ENCODE results near the gene ASTE1.
"Not testable (repeated sequence)": the region's sequence is repeated elsewhere in the genome, so short reads cannot be mapped to it uniquely, and the experiment has no call there.

ASTE1 gene

DNA sequence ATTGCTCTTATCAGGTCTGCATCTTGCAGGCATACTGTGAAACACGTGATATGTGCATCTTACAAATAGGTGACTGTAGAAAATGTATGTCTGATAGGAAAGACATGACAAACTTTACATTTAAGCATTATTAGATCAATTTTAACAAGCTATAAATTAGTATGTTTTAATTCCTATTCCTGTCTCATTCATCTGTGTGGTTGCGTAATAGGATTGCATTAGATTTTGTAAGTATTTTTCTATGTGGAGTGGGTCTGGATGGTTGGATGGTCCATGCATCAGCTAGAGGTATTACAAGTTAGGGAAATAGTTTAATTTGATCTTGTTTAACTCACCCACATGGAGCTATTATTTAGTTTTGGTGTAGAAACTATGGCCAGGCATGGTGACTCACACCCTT lies 18.8 kb downstream of the ASTE1 start:
- no peak for DNase-seq

DNA sequence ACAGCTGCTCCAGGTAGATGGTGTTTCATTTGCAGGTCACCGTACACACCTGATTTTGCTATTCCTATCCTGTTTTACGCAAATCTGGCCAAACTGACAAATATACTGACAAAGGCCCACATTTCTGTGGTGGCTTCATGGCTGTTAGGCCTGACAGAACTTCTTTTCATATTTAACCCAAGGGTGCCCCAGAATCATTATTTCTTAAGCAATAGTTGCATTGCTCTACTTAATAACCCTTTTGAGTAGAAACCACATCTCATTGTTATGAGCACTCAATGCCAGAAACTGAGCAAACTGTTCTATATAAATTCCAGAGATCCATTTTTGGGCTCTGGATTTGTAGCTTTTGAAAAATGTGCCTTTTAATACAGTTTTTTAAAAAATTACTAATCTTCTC lies 19.4 kb downstream of the ASTE1 start:
- DNase-seq, result no peak

DNA sequence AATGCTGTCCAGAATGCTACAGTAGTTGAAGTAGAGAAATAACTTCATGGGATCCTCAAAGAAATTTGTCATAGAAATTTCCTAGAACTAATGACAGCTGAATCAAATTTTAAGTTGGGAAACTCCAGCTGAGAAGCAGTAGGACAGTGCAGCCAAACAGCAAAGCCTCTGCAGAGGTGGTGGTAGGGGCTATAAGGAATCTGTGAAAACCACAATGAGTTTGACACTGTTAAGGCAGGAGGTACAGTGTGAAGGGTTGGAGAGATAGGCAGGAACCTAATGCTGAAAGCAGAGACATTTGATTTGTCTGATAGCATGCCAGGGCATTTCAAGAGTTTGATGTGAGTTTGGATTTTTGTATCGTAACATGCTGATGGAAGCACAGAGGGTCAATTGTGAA lies 22.0 kb downstream of the ASTE1 start:
- DNase-seq, result no peak

DNA sequence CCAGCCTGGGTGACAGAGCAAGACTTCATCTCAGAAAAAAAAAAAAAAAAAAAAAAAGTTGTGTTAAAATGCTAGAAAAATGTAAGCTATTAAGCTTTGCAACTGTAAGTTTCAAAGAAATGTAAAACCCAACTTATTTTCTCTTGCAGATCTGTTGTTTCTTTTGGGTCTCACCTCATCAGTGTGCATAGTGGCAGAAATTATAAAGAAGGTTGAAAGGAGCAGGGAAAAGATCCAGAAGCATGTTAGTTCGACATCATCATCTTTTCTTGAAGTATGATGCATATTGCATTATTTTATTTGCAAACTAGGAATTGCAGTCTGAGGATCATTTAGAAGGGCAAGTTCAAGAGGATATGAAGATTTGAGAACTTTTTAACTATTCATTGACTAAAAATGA lies 25.6 kb downstream of the ASTE1 start:
- no peak for DNase-seq

DNA sequence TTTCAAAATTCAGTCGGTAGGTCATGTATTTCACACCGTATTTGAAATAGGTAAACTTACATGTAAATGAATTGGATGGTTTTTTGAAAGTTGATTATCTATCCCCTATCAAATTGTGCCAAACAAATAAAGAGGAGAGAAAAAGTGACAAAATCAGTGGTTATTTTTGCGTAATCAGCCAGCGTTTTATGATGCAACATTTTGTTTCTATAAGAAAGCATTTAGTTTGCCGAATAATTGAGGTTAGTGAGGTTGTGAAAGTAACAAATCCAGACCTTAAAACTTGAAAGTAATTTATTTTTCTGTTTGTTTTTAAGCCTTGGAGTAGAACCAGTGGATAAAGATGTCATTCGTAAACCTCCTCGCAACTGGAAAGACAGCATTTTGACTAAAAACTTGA lies 29.3 kb downstream of the ASTE1 start:
- no peak for DNase-seq

DNA sequence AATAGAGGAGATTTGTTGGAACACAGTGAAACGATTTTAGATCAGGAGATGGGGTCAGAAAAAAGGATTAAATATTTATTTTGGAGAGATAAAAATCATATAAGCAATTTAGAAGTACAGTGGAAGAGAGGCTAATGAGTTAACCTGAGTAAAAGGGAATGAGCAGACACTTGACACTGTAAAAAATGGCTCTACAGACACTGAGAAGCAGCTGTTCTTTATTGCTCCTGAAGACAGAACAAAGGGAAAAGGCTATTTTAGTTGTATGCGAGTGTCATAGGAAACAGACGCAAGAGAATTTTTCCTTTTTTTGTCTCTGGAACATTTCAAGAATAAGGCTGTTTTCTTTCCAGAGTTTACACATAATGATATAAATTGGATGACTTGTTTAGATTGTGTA lies 34.3 kb downstream of the ASTE1 start:
- peak in 1 of 2 experiments; percentile 52 for DNase-seq

DNA sequence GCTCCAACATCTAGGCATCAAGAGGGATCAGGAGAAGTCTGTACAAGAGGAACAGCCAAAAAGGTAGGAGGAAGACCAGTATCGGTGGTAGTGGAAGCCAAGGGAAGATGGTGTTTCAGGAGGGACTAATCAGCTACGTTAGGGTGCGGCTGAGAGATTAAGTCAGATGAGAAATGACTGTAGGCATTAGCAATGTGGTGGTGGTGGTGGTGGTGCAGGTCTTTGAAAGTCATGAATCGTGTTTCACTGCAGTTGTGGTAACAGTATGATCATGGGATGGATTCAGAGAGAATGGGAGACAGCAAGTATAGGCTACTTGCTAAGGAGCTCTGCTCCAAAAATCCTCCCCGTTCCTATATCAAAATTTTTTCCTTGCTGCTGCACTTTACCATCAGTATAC lies 35.5 kb downstream of the ASTE1 start:
- DNase-seq, result no peak

DNA sequence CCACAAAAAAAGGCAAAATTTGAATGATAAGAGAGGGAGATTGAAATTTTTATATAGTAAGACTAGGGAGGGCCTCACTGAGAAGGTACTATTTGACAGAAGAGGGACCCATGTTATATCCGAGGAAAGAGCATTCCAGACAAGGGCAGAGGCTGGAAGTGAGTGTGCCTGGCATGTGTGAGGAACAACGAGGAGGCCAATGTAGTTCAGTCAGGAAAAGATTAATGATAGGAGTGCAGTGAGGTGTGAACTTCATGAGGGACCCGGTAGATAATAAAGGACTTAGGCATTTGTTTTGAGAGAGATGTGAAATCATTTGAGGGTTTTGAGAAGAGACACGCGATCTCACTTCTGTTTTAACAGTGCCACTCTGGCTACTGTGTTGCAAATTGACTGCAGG lies 36.3 kb downstream of the ASTE1 start:
- no peak for DNase-seq

DNA sequence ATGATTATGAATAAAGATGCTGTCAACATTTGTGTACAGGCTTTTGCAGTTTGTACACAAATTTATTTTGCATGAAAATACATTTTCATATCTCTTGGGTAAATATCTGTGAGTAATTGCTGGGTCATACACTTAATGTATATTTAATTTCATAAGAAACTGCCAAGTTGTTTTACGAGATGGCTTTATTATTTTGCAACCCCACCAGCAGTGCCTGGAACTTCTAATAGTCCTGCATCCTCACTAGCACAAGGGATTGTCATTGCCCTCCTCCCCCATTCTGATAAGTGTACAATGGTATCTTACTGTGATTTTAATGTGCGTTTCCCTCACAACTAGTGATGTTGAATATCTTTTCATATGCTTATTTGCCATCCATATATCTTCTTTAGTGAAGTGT lies 45.2 kb downstream of the ASTE1 start:
- no peak for DNase-seq

DNA sequence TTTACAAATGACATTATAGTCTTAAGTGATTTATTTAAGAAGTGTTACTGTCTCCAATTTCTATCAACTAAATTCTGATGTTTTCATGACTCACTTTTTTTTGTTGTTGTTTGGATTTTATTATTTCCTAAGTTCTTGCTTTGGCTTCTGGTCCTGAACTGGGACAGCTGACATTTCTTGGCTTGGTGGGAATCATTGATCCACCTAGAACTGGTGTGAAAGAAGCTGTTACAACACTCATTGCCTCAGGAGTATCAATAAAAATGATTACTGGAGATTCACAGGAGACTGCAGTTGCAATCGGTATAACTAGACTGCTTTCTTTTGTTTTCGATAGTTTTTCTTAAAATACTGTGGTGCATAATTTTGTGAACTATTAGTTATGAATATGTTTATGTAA lies 47.5 kb downstream of the ASTE1 start:
- DNase-seq, result no peak

DNA sequence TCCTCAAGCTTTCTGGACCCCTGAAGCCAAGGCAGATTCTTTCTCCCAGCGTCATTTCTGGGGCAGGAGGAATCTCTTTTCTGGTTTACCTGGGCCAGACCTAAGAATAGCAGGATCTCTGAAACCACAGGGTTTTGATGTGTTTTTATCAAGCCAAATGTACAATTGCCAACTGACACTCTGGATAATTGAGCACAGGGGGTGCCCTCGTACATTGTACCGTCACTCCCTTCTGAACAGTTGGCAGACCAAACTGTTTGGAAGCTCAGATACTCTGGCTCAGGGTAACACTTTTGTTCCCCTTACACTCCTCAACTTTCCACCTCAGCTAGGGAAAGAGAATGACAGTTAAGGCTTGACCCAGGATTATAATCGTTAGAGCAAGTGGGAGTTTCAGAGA lies 49.9 kb downstream of the ASTE1 start:
- DNase-seq, result no peak

DNA sequence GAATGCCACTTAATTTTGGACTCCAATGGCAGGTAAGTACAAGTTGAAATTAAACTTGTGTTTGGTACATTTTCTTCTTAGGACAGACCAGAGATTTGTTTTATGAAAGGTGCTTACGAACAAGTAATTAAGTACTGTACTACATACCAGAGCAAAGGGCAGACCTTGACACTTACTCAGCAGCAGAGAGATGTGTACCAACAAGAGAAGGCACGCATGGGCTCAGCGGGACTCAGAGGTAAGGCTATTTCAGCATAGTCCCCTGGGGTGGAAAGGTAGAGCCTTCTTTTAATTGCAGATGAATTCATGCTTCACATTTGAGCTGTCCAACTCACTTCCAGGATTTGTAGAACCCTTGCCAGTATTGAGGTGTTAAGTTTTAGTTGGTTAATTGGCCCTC lies 51.4 kb downstream of the ASTE1 start:
- DNase-seq, result no peak

DNA sequence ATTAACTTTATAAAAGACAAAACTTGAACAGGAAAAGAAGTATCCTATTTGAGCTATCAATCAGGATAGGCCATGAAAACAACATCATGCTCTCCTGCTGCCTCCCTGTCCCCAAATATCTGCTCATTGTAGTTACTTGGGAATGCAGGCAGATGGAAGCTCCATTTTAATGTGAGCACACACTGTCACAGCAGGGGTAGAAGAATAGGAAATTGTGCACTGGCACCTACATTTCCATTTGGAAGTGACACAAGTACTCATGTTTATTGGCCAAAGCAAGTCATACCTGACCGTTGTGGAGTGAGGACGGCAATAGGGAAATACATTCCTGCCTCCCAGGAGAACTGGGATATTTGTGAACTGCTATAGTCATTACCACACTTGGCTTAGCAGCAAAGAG lies 52.4 kb downstream of the ASTE1 start:
- DNase-seq, result no peak

DNA sequence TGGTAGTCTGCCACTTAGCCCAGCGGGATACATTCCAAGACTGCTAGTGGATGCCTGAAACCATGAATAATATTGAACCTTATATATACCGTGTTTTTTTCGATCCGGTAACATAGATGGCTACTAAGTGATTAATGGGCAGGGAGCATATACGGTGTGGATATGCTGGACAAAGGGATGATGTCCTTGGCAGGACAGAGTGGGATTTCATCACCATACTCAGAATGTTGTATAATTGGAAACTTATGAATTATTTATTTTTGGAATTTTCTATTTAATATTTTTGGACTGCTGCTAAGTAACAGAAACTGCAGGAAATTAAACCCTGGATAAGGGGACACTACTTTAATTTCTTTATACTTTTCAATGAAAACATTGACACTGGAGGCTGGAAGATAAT lies 53.2 kb downstream of the ASTE1 start:
- DNase-seq, result no peak

DNA sequence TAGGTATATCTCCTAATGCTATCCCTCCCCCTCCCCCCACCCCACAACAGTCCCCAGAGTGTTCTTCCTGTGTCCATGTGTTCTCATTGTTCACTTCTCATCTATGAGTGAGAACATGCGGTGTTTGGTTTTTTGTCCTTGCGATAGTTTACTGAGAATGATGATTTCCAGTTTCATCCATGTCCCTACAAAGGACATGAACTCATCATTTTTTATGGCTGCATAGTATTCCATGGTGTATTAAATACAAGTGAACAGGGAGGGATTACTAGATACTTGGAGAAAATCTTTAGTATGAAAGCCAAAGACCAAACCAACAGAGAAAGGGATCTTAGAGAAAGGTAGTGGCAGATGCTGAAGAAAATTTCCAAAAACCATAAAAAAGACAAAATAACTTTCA lies 54.0 kb downstream of the ASTE1 start:
- DNase-seq, result not testable (repeated sequence)

DNA sequence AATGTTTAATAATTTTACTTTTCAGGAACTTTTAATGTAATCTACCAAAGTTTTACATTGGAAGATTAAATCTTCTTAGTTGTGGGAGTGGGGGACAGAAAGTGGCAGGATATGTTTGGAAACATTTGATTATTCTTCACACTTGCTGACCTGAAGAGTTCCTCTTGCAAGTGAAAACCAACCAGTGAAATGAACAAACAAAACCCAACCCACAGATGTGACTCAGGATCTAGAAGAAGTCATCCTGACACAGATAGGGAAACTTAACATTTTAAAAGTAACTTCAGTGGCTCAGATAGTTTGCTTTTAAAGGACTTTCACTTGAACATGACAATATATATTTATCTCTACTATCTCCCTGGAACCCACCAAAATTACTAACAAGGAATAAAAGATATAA lies 55.4 kb downstream of the ASTE1 start:
- no peak for DNase-seq

DNA sequence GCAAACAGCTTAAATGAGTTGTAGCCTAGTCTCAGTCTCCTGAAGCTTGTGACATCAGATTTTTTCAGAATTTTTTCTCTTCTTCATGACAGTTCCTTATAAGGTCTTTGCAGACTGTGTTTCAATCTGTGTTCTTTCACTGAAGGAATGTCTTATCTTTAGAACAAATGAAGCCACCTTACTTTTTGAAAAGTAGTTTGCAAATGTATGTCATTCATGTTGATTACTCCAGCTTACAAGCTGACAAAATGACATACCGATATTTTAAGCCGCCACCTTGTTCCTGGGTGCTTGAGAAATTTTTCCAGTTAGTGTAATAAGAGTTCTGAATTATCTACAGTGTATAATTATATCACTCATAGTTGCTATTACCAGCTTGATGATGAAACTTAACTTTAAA lies 57.0 kb downstream of the ASTE1 start:
- DNase-seq, result no peak

DNA sequence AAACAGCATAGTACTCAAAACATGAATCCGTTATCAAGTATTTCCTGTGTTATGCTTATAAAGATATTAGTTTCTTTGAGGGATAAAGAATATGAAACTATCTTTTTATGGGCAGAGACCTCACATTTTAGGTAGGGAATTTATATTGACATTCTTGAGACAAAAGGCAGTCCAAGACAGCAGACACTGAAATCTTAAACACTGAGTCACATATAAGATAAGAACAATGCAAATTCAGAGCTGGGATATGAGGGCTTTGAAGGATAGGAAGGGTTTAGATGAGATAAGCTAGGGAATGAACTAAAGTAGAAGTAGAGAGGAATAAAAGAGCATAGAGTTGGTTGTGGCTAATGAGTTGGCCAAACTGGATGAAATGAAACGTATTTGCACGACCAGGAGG lies 58.4 kb downstream of the ASTE1 start:
- DNase-seq, result no peak

DNA sequence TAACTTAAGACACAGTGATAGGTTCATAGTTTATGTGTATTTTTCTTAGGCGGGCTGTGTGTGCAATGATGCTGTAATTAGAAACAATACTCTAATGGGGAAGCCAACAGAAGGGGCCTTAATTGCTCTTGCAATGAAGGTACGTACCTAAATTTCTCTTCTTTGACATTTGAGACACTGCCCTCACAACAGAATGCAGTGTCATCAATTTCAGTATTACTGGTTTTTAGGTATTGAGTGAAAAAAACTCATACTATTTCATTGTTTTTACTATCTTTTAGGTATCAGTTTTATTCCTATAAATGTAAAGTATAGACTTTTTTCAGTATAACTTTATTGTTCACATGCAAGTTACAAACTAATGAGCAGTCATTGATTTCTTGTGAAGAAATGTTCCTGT lies 59.3 kb downstream of the ASTE1 start:
- no peak for DNase-seq

DNA sequence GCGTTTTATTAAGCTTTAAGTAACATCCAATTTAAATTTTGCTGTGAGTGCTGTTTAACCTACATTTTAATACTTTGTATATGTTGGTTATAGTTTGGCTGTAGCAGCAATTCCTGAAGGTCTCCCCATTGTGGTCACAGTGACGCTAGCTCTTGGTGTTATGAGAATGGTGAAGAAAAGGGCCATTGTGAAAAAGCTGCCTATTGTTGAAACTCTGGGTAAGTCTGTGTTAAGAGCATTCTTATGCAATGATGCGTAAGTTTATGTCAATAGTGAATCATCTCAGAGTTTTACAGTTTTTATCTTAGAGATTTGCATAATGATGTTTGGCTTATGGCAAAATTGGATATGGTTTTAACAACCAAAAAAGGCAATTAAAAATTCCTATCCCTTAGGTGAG lies 62.7 kb downstream of the ASTE1 start:
- DNase-seq, result no peak

Measured in NCI-H2081 (cell line).